ENCODE data around the gene C14orf119.
"Not testable (repeated sequence)": the region's sequence is repeated elsewhere in the genome, so short reads cannot be mapped to it uniquely, and the experiment has no call there.

C14orf119 gene

DNA sequence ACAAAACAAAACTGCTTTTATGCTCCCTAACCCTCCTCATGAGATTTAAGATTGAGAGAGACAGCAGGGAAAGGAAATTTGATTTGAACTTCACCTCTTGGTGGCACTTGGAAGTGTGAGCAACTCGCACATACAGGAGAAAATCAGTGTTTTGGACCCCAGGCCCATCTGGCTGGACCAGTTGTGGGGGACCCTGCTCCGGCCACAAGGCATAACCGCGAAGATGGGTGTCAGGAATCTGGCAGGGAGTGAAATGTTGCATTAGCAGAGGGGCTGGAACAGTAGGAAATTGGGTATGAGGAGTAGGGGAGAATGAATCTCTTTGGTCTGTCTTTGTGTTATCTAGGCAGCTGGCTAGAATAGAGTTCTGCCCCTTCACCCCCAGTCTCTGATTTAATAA, 8.3 kb downstream of the C14orf119 start:
- no peak overlapping the region for H3K4me3 ChIP-seq (replicated peaks; ENCODE audit: low read depth, low read length)
- TF ChIP-seq, protein P1, sequence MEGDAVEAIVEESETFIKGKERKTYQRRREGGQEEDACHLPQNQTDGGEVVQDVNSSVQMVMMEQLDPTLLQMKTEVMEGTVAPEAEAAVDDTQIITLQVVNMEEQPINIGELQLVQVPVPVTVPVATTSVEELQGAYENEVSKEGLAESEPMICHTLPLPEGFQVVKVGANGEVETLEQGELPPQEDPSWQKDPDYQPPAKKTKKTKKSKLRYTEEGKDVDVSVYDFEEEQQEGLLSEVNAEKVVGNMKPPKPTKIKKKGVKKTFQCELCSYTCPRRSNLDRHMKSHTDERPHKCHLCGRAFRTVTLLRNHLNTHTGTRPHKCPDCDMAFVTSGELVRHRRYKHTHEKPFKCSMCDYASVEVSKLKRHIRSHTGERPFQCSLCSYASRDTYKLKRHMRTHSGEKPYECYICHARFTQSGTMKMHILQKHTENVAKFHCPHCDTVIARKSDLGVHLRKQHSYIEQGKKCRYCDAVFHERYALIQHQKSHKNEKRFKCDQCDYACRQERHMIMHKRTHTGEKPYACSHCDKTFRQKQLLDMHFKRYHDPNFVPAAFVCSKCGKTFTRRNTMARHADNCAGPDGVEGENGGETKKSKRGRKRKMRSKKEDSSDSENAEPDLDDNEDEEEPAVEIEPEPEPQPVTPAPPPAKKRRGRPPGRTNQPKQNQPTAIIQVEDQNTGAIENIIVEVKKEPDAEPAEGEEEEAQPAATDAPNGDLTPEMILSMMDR (IDR thresholded peaks at IDR 0.05; ENCODE audit: low read depth, low read length, missing control alignments) = no peak
- DNase-seq (ENCODE audit: extremely low read depth, low read depth) = no peak

DNA sequence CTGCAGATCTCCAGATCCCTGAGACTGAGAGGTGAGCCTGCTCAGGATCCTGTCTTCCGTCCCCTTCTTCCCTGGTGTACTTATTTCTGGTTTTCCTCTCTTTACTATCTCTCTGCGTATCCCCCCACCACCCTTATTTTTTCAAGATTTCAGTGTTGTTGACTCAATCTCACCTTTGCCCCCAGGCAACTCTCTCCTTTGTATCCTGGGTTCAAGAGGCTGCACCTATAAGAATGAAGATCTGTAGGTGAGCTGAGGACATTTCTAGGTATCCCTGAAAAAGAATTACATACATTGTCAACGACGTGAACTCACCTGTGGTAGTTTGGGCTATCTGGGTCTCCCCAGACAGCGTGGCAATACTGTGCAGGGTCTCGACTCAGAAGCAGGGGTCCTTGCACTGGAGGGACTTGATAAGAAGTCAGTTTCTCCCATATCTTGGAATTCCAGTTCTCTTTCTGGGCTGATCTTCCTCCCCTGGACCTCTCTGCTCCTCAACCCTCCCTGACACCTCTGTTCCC, 8.8 kb downstream of the C14orf119 start:
- DNase-seq (ENCODE audit: extremely low read depth, low read depth) = no peak
- TF ChIP-seq, protein P1 (IDR thresholded peaks at IDR 0.05; ENCODE audit: low read depth, low read length, missing control alignments) = no peak

DNA sequence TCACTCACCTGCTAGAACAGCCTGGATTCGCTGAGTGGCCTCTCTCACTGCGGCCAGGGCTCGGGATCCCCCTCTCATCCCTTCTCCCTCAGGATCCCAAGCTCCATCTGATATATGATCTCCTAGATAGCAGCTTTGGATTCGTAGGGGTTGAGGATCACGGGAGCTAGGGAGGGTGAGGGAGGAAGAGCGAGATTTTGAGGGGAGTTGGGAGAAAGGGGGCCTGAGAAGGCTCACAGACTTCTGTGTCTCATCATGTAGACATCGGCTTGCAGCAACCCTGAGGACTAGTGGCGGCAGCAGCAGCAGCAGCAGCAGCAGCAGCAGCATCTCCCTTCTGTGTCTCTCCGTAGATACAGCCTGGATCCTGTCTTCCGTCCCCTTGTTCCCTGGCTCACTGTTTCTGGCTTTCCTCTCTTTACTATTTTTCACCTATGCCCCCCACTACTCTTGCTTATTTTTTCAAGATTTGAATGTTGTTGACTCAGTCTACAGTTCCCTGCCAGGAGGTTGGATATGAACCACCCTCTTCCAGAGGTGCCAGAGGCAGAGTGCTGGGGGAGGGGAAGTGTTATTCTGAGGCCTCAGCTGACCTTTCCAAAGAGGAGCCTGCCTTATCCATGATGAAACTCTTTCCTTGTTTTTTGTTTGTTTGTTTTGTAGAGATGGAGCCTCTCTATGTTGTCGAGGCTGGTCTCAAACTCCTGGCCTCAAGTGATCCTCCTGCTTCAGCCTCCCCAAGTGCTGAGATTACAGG, 9.5 kb downstream of the C14orf119 start, which contains the start of gene CIROP:
CIROP (minus strand) TSS at position 399 of the 757 bp plus-strand sequence; CDS start at position 330, 69 bp downstream.
- TF ChIP-seq, protein P1 (IDR thresholded peaks at IDR 0.05; ENCODE audit: low read depth, low read length, missing control alignments) = no peak
- H3K4me3 ChIP-seq (replicated peaks; ENCODE audit: low read depth, low read length) = no peak within 1 kb of the TSS
- DNase-seq (ENCODE audit: extremely low read depth, low read depth) = no peak

More for the DNA sequence above, 8.8 kb downstream of the C14orf119 start:
- H3K4me3 ChIP-seq (replicated peaks; ENCODE audit: low read depth, low read length) = no peak overlapping the region

DNA sequence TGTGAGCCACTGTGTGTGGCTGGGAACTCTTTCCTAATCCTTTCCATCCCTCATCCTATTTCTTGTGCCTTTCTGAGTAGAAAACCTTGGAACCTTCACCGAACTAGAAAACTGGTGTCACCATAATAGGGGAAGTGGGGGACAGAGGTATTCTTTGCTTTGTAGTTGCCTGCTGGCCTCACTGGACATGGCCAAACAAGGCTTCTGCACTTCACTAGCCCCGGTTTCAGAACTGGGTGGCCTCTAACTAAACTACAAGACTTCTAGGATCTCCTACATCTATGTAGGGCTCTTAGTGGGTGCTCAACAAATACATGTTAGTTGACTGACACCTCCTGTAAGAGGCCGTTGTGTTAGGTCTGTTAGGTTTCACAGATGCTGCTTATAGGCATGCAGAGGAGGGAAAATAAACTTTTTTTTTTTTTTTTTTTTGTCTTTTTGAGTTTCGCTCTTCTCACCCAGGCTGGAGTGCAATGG, 10.1 kb downstream of the C14orf119 start:
- no peak overlapping the region for H3K4me3 ChIP-seq (replicated peaks; ENCODE audit: low read depth, low read length)
- TF ChIP-seq, protein P1 (IDR thresholded peaks at IDR 0.05; ENCODE audit: low read depth, low read length, missing control alignments) = no peak
- no peak for DNase-seq (ENCODE audit: extremely low read depth, low read depth)

DNA sequence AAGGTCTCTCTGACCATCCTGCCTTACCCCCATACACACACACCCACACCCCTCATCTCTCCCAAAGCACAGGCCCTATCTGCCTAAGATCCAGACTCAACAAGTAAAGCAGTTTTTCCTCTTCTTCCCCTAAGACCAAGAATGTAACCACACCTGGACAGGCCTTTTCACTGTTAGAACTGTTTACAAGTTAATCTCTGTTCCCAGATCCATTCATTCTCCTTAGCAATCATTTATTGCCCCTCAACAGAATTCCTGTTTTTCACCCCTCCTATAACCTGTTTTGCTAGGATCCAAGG, 11.4 kb downstream of the C14orf119 start:
- H3K4me3 ChIP-seq (replicated peaks; ENCODE audit: low read depth, low read length) = no peak overlapping the region
- DNase-seq (ENCODE audit: extremely low read depth, low read depth) = no peak
- TF ChIP-seq, protein P1 (IDR thresholded peaks at IDR 0.05; ENCODE audit: low read depth, low read length, missing control alignments) = no peak

DNA sequence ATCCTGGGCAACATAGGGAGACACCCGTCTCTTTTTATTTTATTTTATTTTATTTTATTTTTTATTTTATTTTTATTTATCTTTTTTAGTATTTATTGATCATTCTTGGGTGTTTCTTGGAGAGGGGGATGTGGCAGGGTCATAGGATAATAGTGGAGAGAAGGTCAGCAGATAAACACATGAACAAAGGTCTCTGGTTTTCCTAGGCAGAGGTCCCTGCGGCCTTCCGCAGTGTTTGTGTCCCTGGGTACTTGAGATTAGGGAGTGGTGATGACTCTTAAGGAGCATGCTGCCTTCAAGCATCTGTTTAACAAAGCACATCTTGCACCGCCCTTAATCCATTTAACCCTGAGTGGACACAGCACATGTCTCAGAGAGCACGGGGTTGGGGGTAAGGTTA, 12.3 kb downstream of the C14orf119 start:
- not testable (repeated sequence) for DNase-seq (ENCODE audit: extremely low read depth, low read depth); H3K4me3 ChIP-seq (replicated peaks; ENCODE audit: low read depth, low read length)

DNA sequence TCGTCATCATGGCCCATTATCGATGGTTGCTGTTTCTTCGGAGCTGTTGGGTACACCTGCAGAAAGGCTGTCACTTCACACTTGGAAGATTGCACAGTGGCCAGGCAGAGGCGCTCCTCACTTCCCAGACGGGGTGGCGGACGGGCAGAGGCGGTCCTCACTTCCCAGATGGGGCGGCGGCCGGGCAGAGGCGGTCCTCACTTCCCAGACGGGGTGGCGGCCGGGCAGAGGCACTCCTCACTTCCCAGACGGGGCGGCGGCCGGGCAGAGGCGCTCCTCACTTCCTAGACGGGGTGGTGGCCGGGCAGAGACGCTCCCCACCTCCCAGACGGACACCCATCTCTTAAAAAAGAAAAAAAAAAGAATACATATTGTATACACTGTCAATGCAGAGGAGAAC, 12.9 kb downstream of the C14orf119 start:
- H3K4me3 ChIP-seq (replicated peaks; ENCODE audit: low read depth, low read length); DNase-seq (ENCODE audit: extremely low read depth, low read depth): not testable (repeated sequence)

DNA sequence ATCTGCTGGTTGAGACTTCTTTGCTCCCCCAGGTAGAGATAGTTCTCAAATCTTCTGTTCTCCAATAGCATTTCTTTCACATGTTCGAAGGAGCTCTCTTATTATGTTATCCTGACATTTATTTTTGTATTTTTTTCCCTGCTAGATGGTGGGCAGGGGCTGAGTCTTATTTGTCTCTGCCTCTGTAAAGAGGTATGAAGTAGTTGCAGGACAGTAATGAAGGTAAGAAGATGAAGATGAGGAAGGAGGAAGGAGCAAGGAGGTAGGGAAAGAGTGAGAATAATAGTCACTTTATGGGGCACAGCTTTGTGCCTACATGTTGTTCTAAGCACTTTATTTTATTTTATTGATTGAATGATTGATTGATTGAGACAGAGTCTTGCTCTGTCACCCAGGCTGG, 14.5 kb downstream of the C14orf119 start:
- TF ChIP-seq, protein P1 (IDR thresholded peaks at IDR 0.05; ENCODE audit: low read depth, low read length, missing control alignments) = no peak
- no peak for DNase-seq (ENCODE audit: extremely low read depth, low read depth)
- H3K4me3 ChIP-seq (replicated peaks; ENCODE audit: low read depth, low read length) = no peak overlapping the region
